Medulla oblongata (tissue), 1 donor: ENCODE measurements around the gene NFAM1.

Experiments used
- DNase-seq: peaks from one replicate; pipeline ENCODE4 v3.0.0-alpha.2; 2015; ENCODE audit errors: extremely low spot score

Gene NFAM1

GRCh38 chr22:42432020-42432596 lies at the start of gene NFAM1:
Gene NFAM1 (minus strand): TSS chr22:42432403. CDS start chr22:42432357, 46 bp downstream.
- DNase-seq = peak; percentile 58

- no peak for DNase-seq
These were observed 42.9 kb upstream of the NFAM1 start for GRCh38 chr22:42475122-42475521.

- peak; percentile 65 for DNase-seq
These were observed 41.4 kb upstream of the NFAM1 start for GRCh38 chr22:42473484-42474193.

- DNase-seq = no peak
These were observed 40.5 kb upstream of the NFAM1 start for GRCh38 chr22:42472671-42473070.

GRCh38 chr22:42471441-42471840 lies 39.2 kb upstream of the NFAM1 start:
- DNase-seq = no peak

GRCh38 chr22:42470366-42471082 lies 38.3 kb upstream of the NFAM1 start:
- DNase-seq = no peak

GRCh38 chr22:42468841-42469240 lies 36.6 kb upstream of the NFAM1 start:
- DNase-seq = no peak

GRCh38 chr22:42462016-42462415 lies 29.8 kb upstream of the NFAM1 start:
- DNase-seq = no peak

- DNase-seq = no peak
These were observed 29.3 kb upstream of the NFAM1 start for GRCh38 chr22:42461511-42461910.

GRCh38 chr22:42459287-42460063 lies 27.3 kb upstream of the NFAM1 start:
- no peak for DNase-seq

GRCh38 chr22:42452916-42453315 lies 20.7 kb upstream of the NFAM1 start:
- no peak for DNase-seq

GRCh38 chr22:42452456-42452855 lies 20.3 kb upstream of the NFAM1 start:
- no peak for DNase-seq

GRCh38 chr22:42451499-42452145 lies 19.4 kb upstream of the NFAM1 start:
- no peak for DNase-seq

GRCh38 chr22:42450862-42451261 lies 18.7 kb upstream of the NFAM1 start:
- no peak for DNase-seq

- DNase-seq = no peak
These were observed 13.9 kb upstream of the NFAM1 start for GRCh38 chr22:42446151-42446550.

- peak; percentile 86 for DNase-seq
These were observed 12.1 kb upstream of the NFAM1 start for GRCh38 chr22:42444077-42444904.

- DNase-seq = no peak
These were observed 11.3 kb upstream of the NFAM1 start for GRCh38 chr22:42443240-42444076.

- DNase-seq = no peak
These were observed 10.5 kb upstream of the NFAM1 start for GRCh38 chr22:42442748-42443147.

GRCh38 chr22:42440728-42441127 lies 8.5 kb upstream of the NFAM1 start:
- no peak for DNase-seq
